A673 (cell line): ENCODE measurements around the gene GRID1. TPM values are rescaled to one million over a fixed set of nuclear protein-coding genes. Genes with fewer than 3 reads are reported as not detected.

Experiments
- BruUV-seq: library from RNA; stranded (reverse); fragments of 400-500 nt; replicated peaks from 2 replicates; lab custom pipeline; 2021; lab: Mats Ljungman, UMichigan
- CTCF ChIA-PET: fragments of 300-600 bp; sonication (Branson Sonifier 250); formaldehyde crosslinking; loops from one replicate; lab custom pipeline; 2022; ENCODE audit warnings: antibody characterized with exemption; lab: Charles Lee
- POLR2A ChIA-PET: fragments of 300-600 bp; sonication (Branson Sonifier 250); formaldehyde crosslinking; loops from one replicate; lab custom pipeline; 2022; ENCODE audit warnings: antibody characterized with exemption; ENCODE audit not compliant: low non-redundant PET; lab: Charles Lee
- DNase-seq: peaks from one replicate; pipeline ENCODE4 v3.0.0-alpha.2; 2015; ENCODE audit warnings: low spot score
- H3K27ac ChIP-seq: fragments of 200-600 bp; sonication (generic); 2 replicates; pipeline ENCODE4 v1.5.1; 2016; ENCODE audit warnings: mixed run types, low read depth, mild to moderate bottlenecking, mixed read lengths, antibody characterized with exemption, low read length; ENCODE audit not compliant: poor library complexity, severe bottlenecking
- H3K27me3 ChIP-seq: fragments of 200-600 bp; sonication (generic); replicated peaks from 2 replicates; pipeline ENCODE4 v1.6.1; 2017; ENCODE audit warnings: mixed run types, low read depth, mild to moderate bottlenecking, mixed read lengths, antibody characterized with exemption, low read length; ENCODE audit not compliant: insufficient read depth, poor library complexity
- H3K36me3 ChIP-seq: fragments of 200-600 bp; sonication (generic); 2 replicates; pipeline ENCODE4 v1.6.1; 2016; ENCODE audit warnings: mixed run types, mild to moderate bottlenecking, mixed read lengths, antibody characterized with exemption, low read length; ENCODE audit not compliant: insufficient read depth, poor library complexity, severe bottlenecking
- H3K4me1 ChIP-seq: fragments of 200-600 bp; sonication (generic); 2 replicates; pipeline ENCODE4 v1.6.1; 2017; ENCODE audit warnings: mixed run types, mild to moderate bottlenecking, mixed read lengths, antibody characterized with exemption, low read length; ENCODE audit not compliant: insufficient read depth, poor library complexity, severe bottlenecking
- H3K4me3 ChIP-seq: fragments of 200-600 bp; sonication (generic); 2 replicates; pipeline ENCODE4 v1.5.1; 2016; ENCODE audit warnings: low read depth, mixed run types, mild to moderate bottlenecking, mixed read lengths, low read length; ENCODE audit not compliant: poor library complexity, severe bottlenecking
- H3K9me3 ChIP-seq: fragments of 200-600 bp; sonication (generic); 2 replicates; pipeline ENCODE4 v1.6.1; 2016; ENCODE audit warnings: mixed run types, low read depth, mild to moderate bottlenecking, mixed read lengths, antibody characterized with exemption, low read length; ENCODE audit not compliant: poor library complexity, severe bottlenecking
- EZH2 ChIP-seq: fragments of 200-600 bp; sonication (generic); IDR thresholded peaks from 2 replicates; pipeline ENCODE4 v1.6.1; 2017; ENCODE audit warnings: borderline replicate concordance, low read depth, mild to moderate bottlenecking, mixed read lengths, antibody characterized with exemption, low read length; ENCODE audit not compliant: poor library complexity, severe bottlenecking
- intact Hi-C: fragments of 100-400 bp; cut with micrococcal nuclease; formaldehyde crosslinking; loops from one replicate; pipeline ENCODE4 v1.10.0; 2022; ENCODE audit not compliant: unreplicated experiment
- total RNA-seq: library from RNA; stranded (reverse); gene quantifications from 2 replicates; pipeline ENCODE4 v1.2.3, GENCODE V29; 2021
- TF ChIP-seq, protein P1 (sequence below): fragments of 300-800, 200-600 bp; sonication (generic); conservative IDR thresholded peaks from 2 replicates; pipeline ENCODE4 v1.5.1; 2017; ENCODE audit warnings: low read depth, mild to moderate bottlenecking, antibody characterized with exemption, low read length, moderate library complexity, mixed read lengths

GRID1 gene
- total RNA-seq, 1 experiment from 2014 or later: not detected

DNA sequence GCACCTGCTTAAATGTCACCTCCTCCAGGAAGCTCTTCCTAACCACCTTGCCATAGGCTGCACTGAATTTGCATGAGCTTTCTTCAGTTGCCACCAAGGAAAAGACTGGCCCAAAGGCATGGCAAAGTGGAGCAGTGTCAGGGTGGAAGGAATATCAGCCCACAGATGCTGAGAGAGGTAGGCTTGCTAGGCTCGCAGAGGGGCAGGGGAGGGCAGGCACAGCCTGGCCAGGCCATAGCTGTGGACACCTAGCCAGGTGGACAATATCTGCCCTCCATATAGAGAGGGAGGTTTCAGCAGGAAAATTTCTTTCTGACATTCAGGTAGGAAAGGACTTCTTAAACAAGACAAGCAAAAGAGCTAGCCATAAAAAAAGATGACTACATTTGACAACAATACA, 166.3 kb downstream of the GRID1 start:
- Histone ChIP-seq H3K4me1 (no peaks in the 10 kb centered on the region), H3K9me3 (no peaks in the 10 kb centered on the region), H3K4me3 (no peak overlapping the region), H3K27ac (no peak overlapping the region), H3K36me3 (no peaks in the 10 kb centered on the region), H3K27me3 (peaks cover 68% of the 10 kb centered on the region)
- ChIA-PET CTCF (no interaction called here), POLR2A (no interaction called here)
- BruUV-seq: no TSS peak
- intact Hi-C loops: no loop called here
- no peak for DNase-seq
- TF ChIP-seq, protein P1, sequence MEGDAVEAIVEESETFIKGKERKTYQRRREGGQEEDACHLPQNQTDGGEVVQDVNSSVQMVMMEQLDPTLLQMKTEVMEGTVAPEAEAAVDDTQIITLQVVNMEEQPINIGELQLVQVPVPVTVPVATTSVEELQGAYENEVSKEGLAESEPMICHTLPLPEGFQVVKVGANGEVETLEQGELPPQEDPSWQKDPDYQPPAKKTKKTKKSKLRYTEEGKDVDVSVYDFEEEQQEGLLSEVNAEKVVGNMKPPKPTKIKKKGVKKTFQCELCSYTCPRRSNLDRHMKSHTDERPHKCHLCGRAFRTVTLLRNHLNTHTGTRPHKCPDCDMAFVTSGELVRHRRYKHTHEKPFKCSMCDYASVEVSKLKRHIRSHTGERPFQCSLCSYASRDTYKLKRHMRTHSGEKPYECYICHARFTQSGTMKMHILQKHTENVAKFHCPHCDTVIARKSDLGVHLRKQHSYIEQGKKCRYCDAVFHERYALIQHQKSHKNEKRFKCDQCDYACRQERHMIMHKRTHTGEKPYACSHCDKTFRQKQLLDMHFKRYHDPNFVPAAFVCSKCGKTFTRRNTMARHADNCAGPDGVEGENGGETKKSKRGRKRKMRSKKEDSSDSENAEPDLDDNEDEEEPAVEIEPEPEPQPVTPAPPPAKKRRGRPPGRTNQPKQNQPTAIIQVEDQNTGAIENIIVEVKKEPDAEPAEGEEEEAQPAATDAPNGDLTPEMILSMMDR: no peak
- TF ChIP-seq EZH2: no peak

DNA sequence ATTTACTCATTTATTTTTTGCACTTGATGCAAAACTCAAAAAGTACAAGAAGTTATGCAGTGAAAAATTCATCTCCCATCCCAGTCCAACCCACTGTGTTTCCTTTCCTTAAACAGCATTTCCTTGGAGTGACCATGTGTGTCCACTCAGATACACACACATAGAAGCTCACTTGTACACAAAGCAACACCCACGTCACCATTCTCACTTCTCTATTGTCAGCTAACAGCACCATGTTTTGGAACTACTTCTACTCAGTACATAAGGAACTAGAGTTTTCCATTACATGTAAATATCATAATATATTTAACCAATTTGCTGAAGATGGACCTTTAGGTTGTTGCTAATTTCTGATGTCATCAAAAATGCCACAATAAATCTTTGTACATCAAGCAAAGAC, 167.6 kb downstream of the GRID1 start:
- Histone ChIP-seq H3K27me3 (peaks cover 76% of the 10 kb centered on the region), H3K4me3 (no peak overlapping the region), H3K27ac (no peak overlapping the region), H3K9me3 (no peaks in the 10 kb centered on the region), H3K36me3 (no peaks in the 10 kb centered on the region), H3K4me1 (no peaks in the 10 kb centered on the region)
- BruUV-seq: no TSS peak
- TF ChIP-seq EZH2: no peak
- TF ChIP-seq, protein P1: no peak
- CTCF ChIA-PET: no interaction called here
- intact Hi-C loops: no loop called here
- DNase-seq: no peak
- POLR2A ChIA-PET: no interaction called here

DNA sequence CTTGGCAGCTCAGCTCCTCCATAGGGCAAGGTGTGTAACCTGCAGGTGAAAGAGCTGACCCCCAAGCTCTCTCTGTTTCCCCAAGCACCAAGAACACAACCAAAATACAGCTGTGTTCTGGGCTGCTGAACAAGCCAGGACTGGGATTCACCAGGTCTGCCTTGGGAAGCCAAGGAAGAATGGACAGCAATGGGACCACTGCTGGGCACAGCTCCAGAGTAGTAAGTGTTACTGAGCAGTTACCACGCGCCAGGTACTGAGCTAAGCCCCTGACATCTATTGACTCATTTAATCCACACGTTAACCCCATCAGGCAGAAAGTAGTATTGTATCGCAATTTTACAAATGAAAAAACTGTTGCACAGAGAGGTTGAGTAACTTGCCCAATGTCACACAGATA, 168.3 kb downstream of the GRID1 start:
- no peak for TF ChIP-seq EZH2
- TF ChIP-seq, protein P1: no peak
- peaks cover 75% of the 10 kb centered on the region for H3K27me3 ChIP-seq
- no peaks in the 10 kb centered on the region for H3K9me3 ChIP-seq
- H3K4me3 ChIP-seq: no peak overlapping the region
- H3K36me3 ChIP-seq: no peaks in the 10 kb centered on the region
- BruUV-seq: no TSS peak
- no peak overlapping the region for H3K27ac ChIP-seq
- no peak for DNase-seq
- CTCF ChIA-PET: no interaction called here
- no peaks in the 10 kb centered on the region for H3K4me1 ChIP-seq
- intact Hi-C loops: no loop called here
- POLR2A ChIA-PET: no interaction called here
